GM18498 (cell line): ENCODE results near the gene USP6.
A peak's percentile ranks its signal among the peaks of the same experiment; 100 is the strongest.
"Not testable (repeated sequence)": the region's sequence is repeated elsewhere in the genome, so short reads cannot be mapped to it uniquely, and the experiment has no call there.

ENCODE experiments used
- ATAC-seq: cut with Tn5 transposase; IDR thresholded peaks from one replicate; pipeline ENCODE4 v1.9.1; 2021; ENCODE audit warnings: mild to moderate bottlenecking, moderate library complexity; ENCODE audit not compliant: unreplicated experiment

The USP6 gene

GRCh38 chr17:5183410-5183793, 67.6 kb downstream of the USP6 start:
- no peak for ATAC-seq

GRCh38 chr17:5184288-5184687, 68.5 kb downstream of the USP6 start:
- ATAC-seq = no peak

- ATAC-seq = peak; percentile 97
These were observed 75.9 kb downstream of the USP6 start, which contains the start of gene ZNF594 for GRCh38 chr17:5191541-5192417. Gene ZNF594 (minus strand): TSS chr17:5191868. CDS start chr17:5184256, 7,612 bp downstream.

GRCh38 chr17:5194346-5194745, 78.5 kb downstream of the USP6 start:
- no peak for ATAC-seq

GRCh38 chr17:5198472-5198871, 82.6 kb downstream of the USP6 start:
- ATAC-seq = no peak

GRCh38 chr17:5200360-5200759, 84.5 kb downstream of the USP6 start:
- no peak for ATAC-seq

GRCh38 chr17:5201011-5201410, 85.2 kb downstream of the USP6 start:
- no peak for ATAC-seq

GRCh38 chr17:5203178-5203907, 87.5 kb downstream of the USP6 start:
- no peak for ATAC-seq

GRCh38 chr17:5203908-5204294, 88.1 kb downstream of the USP6 start:
- ATAC-seq = no peak

- ATAC-seq = no peak
These were observed 93.6 kb downstream of the USP6 start for GRCh38 chr17:5209396-5209795.

- ATAC-seq = no peak
These were observed 94.3 kb downstream of the USP6 start for GRCh38 chr17:5210091-5210490.

- no peak for ATAC-seq
These were observed 94.9 kb downstream of the USP6 start for GRCh38 chr17:5210614-5211252.

GRCh38 chr17:5211458-5211857, 95.6 kb downstream of the USP6 start:
- ATAC-seq = no peak

- not testable (repeated sequence) for ATAC-seq
These were observed 101.7 kb downstream of the USP6 start for GRCh38 chr17:5217562-5217961.

- no peak for ATAC-seq
These were observed 103.7 kb downstream of the USP6 start for GRCh38 chr17:5219536-5219935.

- no peak for ATAC-seq
These were observed 104.2 kb downstream of the USP6 start for GRCh38 chr17:5220074-5220473.

- ATAC-seq = not testable (repeated sequence)
These were observed 106.1 kb downstream of the USP6 start for GRCh38 chr17:5221912-5222311.
